H1 (cell line): Measurements from ENCODE around the gene KRT8. TPM values are rescaled to one million over a fixed set of nuclear protein-coding genes. Genes with fewer than 3 reads are reported as not detected.

Experiments
- CHD2 ChIP-seq: IDR thresholded peaks from 2 replicates; pipeline ENCODE4 v1.6.1; 2012; ENCODE audit warnings: low read length, improper control_type of control experiment
- JUND ChIP-seq: IDR thresholded peaks from 2 replicates; pipeline ENCODE4 v1.6.1; 2011; ENCODE audit warnings: mild to moderate bottlenecking, improper control_type of control experiment, low read length
- KDM1A ChIP-seq: fragments of 200-600, 300-600 bp; sonication (generic); IDR thresholded peaks from 2 replicates; pipeline ENCODE4 v1.7.1; 2016; ENCODE audit warnings: mild to moderate bottlenecking, low read length, borderline replicate concordance
- KDM4A ChIP-seq: IDR thresholded peaks from one replicate; pipeline ENCODE4 v1.7.1; 2012; ENCODE audit warnings: low read depth, mild to moderate bottlenecking, moderate library complexity, low read length, inconsistent platforms; ENCODE audit not compliant: severe bottlenecking
- NANOG ChIP-seq: IDR thresholded peaks from 2 replicates; pipeline ENCODE4 v1.6.1; 2011; ENCODE audit warnings: low read length, low read depth, mild to moderate bottlenecking, inconsistent platforms; ENCODE audit not compliant: insufficient read depth, poor library complexity, severe bottlenecking
- NRF1 ChIP-seq: IDR thresholded peaks from 2 replicates; pipeline ENCODE4 v1.6.1; 2011; ENCODE audit warnings: mild to moderate bottlenecking, low read depth, low read length, improper control_type of control experiment
- RFX5 ChIP-seq: IDR thresholded peaks from 2 replicates; pipeline ENCODE4 v1.6.1; 2011; ENCODE audit warnings: low read depth, low read length, improper control_type of control experiment, borderline replicate concordance
- SIN3A ChIP-seq, 2 experiments: IDR thresholded peaks in 1 of 2; conservative IDR thresholded peaks in 1 of 2; 2 replicates each; pipeline ENCODE4 v1.6.1; 2011 to 2012; ENCODE audit warnings: low read length in 2 of 2, improper control_type of control experiment in 1 of 2, low read depth in 1 of 2, mild to moderate bottlenecking in 1 of 2
- SP1 ChIP-seq: IDR thresholded peaks from 2 replicates; pipeline ENCODE4 v1.6.1; 2011; ENCODE audit warnings: low read depth, low read length
- SP4 ChIP-seq: IDR thresholded peaks from 2 replicates; pipeline ENCODE4 v1.6.1; 2012; ENCODE audit warnings: low read length, inconsistent platforms
- polyA plus RNA-seq, 7 experiments: library from polyadenylated mRNA; depleted of rRNA in 3 of 7; stranded (reverse) in 5 of 7; unstranded in 2 of 7; fragments of >200 nt in 5 of 7; fragments of 200-250 nt in 2 of 7; gene quantifications; 1 replicate in 5 of 7; 2 replicates in 1 of 7; 4 replicates in 1 of 7; pipeline versions ENCODE4 v1.2.1 to v1.2.3, GENCODE V29; 2011 to 2013; ENCODE audit warnings: missing spikeins in 2 of 7, mixed read lengths in 2 of 7
- total RNA-seq: library from RNA; stranded (reverse); fragmentation: NEBNext Ultra II Directional; extraction: Animal tissue kit (Norgen Biotek cat#: 25700); gene quantifications from 2 replicates; pipeline ENCODE4 v1.2.1, GENCODE V29; 2021
- TF ChIP-seq, protein P1 (sequence below): IDR thresholded peaks from 2 replicates; pipeline ENCODE4 v1.6.1; 2012; ENCODE audit warnings: low read length, inconsistent platforms
- TF ChIP-seq, protein P2 (sequence below), 3 experiments: IDR thresholded peaks; 1 replicate in 2 of 3; 2 replicates in 1 of 3; pipeline versions ENCODE4 v1.5.1 to v1.6.1; 2011; ENCODE audit warnings: low read length in 3 of 3, mild to moderate bottlenecking in 3 of 3, inconsistent platforms in 2 of 3, low read depth in 1 of 3, moderate library complexity in 1 of 3; ENCODE audit not compliant: insufficient read depth in 1 of 3; ENCODE audit errors: control extremely low read depth in 1 of 3

The KRT8 gene
- total and polyA plus RNA-seq, 2 of the 8 experiments (the other 6 are each of a cell fraction or from before 2014, with no cell fraction given) = 280 to 290 TPM

DNA sequence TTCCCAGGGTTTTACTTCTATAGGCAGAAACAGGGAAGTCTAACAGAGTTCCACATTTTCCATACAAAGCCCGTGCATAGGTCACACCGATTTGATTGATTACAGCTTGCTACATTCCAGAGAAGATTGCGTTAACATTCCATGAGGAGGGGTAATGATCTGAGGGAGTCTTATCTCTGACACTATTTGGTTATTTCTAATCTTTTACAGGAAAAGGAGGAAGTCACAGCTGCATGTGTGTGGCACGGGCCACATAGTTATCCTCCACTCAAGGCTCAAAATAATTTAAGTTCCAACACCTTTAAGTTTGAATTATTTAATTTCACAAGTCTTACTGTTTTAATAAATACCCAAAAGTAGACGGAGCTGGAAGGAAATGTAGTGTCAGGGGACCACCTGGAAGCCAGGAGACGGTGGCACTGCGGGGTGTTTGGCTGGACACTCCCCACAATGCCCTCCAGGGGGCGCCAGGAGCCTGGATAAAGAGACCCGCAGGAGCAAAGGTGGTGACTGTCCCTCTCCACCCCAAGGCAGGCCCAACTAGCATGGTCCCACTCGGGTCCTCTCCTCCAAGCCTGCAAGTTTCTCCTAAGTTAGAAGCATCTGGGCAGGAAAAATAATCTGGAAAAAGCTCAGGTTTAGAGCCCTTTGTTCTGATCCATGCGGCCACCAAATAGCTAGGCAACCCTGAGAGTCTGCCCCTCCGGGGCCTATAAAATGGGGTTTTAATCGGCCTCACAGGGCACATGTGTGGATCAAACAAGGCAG lies 20.2 kb downstream of the KRT8 start (continued):
- TF ChIP-seq, protein P1, sequence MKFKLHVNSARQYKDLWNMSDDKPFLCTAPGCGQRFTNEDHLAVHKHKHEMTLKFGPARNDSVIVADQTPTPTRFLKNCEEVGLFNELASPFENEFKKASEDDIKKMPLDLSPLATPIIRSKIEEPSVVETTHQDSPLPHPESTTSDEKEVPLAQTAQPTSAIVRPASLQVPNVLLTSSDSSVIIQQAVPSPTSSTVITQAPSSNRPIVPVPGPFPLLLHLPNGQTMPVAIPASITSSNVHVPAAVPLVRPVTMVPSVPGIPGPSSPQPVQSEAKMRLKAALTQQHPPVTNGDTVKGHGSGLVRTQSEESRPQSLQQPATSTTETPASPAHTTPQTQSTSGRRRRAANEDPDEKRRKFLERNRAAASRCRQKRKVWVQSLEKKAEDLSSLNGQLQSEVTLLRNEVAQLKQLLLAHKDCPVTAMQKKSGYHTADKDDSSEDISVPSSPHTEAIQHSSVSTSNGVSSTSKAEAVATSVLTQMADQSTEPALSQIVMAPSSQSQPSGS = no peak
- peak; percentile 59; the same call in 1 of the 2 replicates for TF ChIP-seq JUND
- no peak; a peak in 1 of 4 replicates for TF ChIP-seq SIN3A (conservative IDR thresholded peaks at IDR 0.05 in 1 of 2, IDR thresholded peaks at IDR 0.05 in 1 of 2; ENCODE audit: low read depth in 1 of 2, low read length in 2 of 2)
- no peak for TF ChIP-seq NANOG
- no peak for TF ChIP-seq SP1
- TF ChIP-seq NRF1 = no peak
- no peak for TF ChIP-seq SP4
- TF ChIP-seq, protein P2, sequence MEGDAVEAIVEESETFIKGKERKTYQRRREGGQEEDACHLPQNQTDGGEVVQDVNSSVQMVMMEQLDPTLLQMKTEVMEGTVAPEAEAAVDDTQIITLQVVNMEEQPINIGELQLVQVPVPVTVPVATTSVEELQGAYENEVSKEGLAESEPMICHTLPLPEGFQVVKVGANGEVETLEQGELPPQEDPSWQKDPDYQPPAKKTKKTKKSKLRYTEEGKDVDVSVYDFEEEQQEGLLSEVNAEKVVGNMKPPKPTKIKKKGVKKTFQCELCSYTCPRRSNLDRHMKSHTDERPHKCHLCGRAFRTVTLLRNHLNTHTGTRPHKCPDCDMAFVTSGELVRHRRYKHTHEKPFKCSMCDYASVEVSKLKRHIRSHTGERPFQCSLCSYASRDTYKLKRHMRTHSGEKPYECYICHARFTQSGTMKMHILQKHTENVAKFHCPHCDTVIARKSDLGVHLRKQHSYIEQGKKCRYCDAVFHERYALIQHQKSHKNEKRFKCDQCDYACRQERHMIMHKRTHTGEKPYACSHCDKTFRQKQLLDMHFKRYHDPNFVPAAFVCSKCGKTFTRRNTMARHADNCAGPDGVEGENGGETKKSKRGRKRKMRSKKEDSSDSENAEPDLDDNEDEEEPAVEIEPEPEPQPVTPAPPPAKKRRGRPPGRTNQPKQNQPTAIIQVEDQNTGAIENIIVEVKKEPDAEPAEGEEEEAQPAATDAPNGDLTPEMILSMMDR (IDR thresholded peaks at IDR 0.05; ENCODE audit: control extremely low read depth in 1 of 3, insufficient read depth in 1 of 3, low read depth in 1 of 3, low read length in 3 of 3) = peak; percentile 83 to 98 (median 88)
- no peak for TF ChIP-seq CHD2
- no peak for TF ChIP-seq RFX5
- TF ChIP-seq KDM1A = peak; percentile 45; the same call in 1 of the 2 replicates
- TF ChIP-seq KDM4A = no peak
- TF ChIP-seq, all 59 proteins: peak for 6
